GM12891 (cell line): ENCODE results near the gene ACP7.

ENCODE experiments used
- PAX5 ChIP-seq: IDR thresholded peaks from 2 replicates; pipeline ENCODE4 v1.6.1; 2011; ENCODE audit warnings: low read length, moderate library complexity, mild to moderate bottlenecking; ENCODE audit not compliant: insufficient read depth, severe bottlenecking
- POLR2AphosphoS5 ChIP-seq: IDR thresholded peaks from 2 replicates; pipeline ENCODE4 v1.6.1; 2011; ENCODE audit warnings: low read depth, low read length, control low read depth
- TAF1 ChIP-seq: IDR thresholded peaks from 2 replicates; pipeline ENCODE4 v1.6.1; 2011; ENCODE audit warnings: low read depth, low read length, control low read depth

DNA sequence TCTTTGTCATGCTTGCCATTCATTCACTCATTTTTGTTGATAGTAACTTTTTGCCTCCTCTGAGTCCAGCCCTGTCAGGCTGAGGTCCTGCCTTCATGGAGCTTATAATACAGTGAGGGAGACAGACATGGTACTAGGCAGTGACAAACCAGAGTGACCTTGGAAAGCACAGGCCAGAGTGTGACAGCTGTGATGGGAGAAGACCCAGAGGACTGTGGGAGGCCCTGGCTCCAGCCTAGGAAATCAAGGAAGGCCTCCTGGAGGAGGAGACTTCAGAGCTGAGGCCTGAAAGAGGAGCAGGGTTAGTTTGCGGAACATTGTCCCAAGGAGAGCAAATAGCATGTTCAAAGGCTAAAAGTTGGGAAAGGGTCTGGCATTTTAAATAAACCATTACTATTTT is 61.9 kb downstream of the ACP7 start:
- TF ChIP-seq POLR2AphosphoS5 = no peak
- no peak for TF ChIP-seq PAX5
- no peak for TF ChIP-seq TAF1
